ENCODE measurements around the gene COQ10A.

COQ10A gene

DNA sequence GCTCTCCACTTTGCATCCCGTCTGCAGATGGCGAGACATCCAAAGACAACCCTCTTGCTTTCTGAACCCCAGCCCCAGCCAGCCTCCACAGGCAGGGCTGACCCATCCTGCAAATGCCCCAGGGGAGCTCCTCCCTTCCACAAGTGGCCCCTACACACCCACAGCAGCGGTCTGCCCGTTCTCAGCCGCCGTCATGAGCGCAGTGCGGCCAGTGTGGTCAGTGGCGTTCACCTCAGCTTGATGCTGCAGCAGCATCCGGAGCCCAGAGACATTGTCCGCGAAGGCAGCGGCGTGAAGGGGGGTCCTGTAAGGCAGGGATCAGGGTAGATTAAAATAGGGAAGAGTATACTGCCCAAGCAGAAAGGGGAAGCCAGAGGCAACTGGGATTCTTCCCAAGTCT is 22.2 kb upstream of the COQ10A start:
- TF ChIP-seq, protein P1, sequence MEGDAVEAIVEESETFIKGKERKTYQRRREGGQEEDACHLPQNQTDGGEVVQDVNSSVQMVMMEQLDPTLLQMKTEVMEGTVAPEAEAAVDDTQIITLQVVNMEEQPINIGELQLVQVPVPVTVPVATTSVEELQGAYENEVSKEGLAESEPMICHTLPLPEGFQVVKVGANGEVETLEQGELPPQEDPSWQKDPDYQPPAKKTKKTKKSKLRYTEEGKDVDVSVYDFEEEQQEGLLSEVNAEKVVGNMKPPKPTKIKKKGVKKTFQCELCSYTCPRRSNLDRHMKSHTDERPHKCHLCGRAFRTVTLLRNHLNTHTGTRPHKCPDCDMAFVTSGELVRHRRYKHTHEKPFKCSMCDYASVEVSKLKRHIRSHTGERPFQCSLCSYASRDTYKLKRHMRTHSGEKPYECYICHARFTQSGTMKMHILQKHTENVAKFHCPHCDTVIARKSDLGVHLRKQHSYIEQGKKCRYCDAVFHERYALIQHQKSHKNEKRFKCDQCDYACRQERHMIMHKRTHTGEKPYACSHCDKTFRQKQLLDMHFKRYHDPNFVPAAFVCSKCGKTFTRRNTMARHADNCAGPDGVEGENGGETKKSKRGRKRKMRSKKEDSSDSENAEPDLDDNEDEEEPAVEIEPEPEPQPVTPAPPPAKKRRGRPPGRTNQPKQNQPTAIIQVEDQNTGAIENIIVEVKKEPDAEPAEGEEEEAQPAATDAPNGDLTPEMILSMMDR (IDR thresholded peaks at IDR 0.05; ENCODE audit: low read depth, low read length) = no peak
- DNase-seq (ENCODE audit: extremely low read depth, low read depth) = no peak

- no peak for DNase-seq (ENCODE audit: extremely low read depth, low read depth)
- TF ChIP-seq, protein P1 (IDR thresholded peaks at IDR 0.05; ENCODE audit: low read depth, low read length) = no peak
Measured at GRCh38 chr12:56247923-56248322, 18.8 kb upstream of the COQ10A start.

- no peak for DNase-seq (ENCODE audit: extremely low read depth, low read depth)
- TF ChIP-seq, protein P1 (IDR thresholded peaks at IDR 0.05; ENCODE audit: low read depth, low read length) = no peak
Measured at GRCh38 chr12:56248711-56249110, 18.0 kb upstream of the COQ10A start.

DNA sequence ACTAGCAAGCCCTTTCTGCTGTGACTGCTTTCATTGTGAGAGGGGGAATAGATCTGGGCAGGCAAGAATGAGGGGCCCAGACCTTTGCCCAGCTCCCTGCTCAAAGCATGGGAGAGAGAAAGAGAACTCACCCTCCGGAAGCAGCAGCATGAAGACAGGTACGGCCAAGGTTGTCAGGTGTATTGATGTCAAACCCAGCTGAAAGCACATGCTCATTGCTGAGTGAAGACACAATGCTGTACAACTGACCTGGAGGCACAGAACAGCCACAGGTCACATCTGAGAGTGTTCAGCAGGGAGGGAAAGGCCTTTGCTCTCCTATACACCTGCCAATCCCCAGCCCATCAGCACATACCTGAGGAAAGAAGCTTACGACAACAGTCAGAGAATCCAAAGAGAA is 14.1 kb upstream of the COQ10A start:
- TF ChIP-seq, protein P1 (IDR thresholded peaks at IDR 0.05; ENCODE audit: low read depth, low read length) = no peak
- DNase-seq (ENCODE audit: extremely low read depth, low read depth) = no peak

GRCh38 chr12:56253091-56253490 is 13.7 kb upstream of the COQ10A start:
- TF ChIP-seq, protein P1 (IDR thresholded peaks at IDR 0.05; ENCODE audit: low read depth, low read length) = no peak

DNA sequence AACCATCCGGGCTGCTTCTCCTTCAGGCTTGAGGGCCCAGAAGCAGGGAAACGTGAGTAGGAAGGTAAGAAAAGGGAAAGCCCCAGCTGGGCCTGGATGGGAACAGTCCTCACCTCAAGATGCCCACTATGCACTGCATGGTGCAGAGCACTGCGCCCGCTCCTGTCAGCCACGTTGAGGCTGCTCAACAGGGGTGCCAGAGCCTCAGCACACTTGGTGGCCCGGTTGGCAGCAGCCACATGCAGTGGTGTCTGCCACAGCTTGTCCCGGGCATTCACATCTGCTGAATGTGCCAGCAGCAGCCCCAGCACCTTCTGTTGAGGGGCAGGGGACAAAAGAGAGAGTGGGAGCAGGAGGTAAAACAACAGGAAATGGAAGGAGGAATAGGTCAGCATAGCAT is 11.1 kb upstream of the COQ10A start:
- DNase-seq (ENCODE audit: extremely low read depth, low read depth) = no peak
- TF ChIP-seq, protein P1 (IDR thresholded peaks at IDR 0.05; ENCODE audit: low read depth, low read length) = no peak

More at GRCh38 chr12:56253091-56253490, 13.7 kb upstream of the COQ10A start:
- DNase-seq (ENCODE audit: extremely low read depth, low read depth) = no peak

- no peak for DNase-seq (ENCODE audit: extremely low read depth, low read depth)
- TF ChIP-seq, protein P1 (IDR thresholded peaks at IDR 0.05; ENCODE audit: low read depth, low read length) = no peak; the same call in 1 of the 2 replicates
Measured at GRCh38 chr12:56256326-56256960, 10.3 kb upstream of the COQ10A start.
